H1 (cell line): ENCODE measurements around the gene PID1. TPM values are rescaled to one million over a fixed set of nuclear protein-coding genes. Genes with fewer than 3 reads are reported as not detected.

ENCODE experiments used
- CTCF ChIA-PET: fragments of 300-600 bp; sonication (Branson Sonifier 250); formaldehyde crosslinking; loops from one replicate; lab custom pipeline; 2021; ENCODE audit not compliant: partially characterized antibody; lab: Charles Lee
- POLR2A ChIA-PET: fragments of 300-600 bp; sonication (Branson Sonifier 250); formaldehyde crosslinking; loops from one replicate; lab custom pipeline; 2021; ENCODE audit warnings: inconsistent platforms; ENCODE audit not compliant: partially characterized antibody; lab: Charles Lee
- DNase-seq, 2 experiments: peaks; one replicate each; pipeline versions ENCODE4 v3.0.0 to v3.0.0-alpha.2; 2010 to 2022; ENCODE audit warnings: low spot score in 2 of 2, low read depth in 1 of 2, mixed read lengths in 1 of 2
- FAIRE-seq: peaks from 2 replicates; lab custom pipeline; 2011; peaks lifted over from hg19 to GRCh38; lab: Jason Lieb, UNC
- H2AFZ ChIP-seq: 2 replicates; pipeline ENCODE4 v1.8.1; 2012; ENCODE audit warnings: low read length, inconsistent platforms
- H2AK5ac ChIP-seq: 2 replicates; pipeline ENCODE4 v1.6.1; 2013; ENCODE audit warnings: low read depth, low read length
- H2BK120ac ChIP-seq: replicated peaks from 2 replicates; pipeline ENCODE3; 2013; ENCODE audit warnings: low read depth, low read length, inconsistent platforms
- H2BK12ac ChIP-seq: 2 replicates; pipeline ENCODE4 v1.6.1; 2013; ENCODE audit warnings: low read depth, low read length
- H2BK15ac ChIP-seq: 2 replicates; pipeline ENCODE4 v1.6.1; 2013; ENCODE audit warnings: low read length
- H2BK20ac ChIP-seq: 2 replicates; pipeline ENCODE4 v1.6.1; 2013; ENCODE audit warnings: low read length
- H2BK5ac ChIP-seq: 2 replicates; pipeline ENCODE4 v1.6.1; 2013; ENCODE audit warnings: low read depth, low read length
- H3K14ac ChIP-seq: 2 replicates; pipeline ENCODE4 v1.6.1; 2013; ENCODE audit warnings: inconsistent platforms; ENCODE audit not compliant: insufficient read length
- H3K18ac ChIP-seq: 2 replicates; pipeline ENCODE4 v1.6.1; 2013; ENCODE audit warnings: low read length; ENCODE audit errors: extremely low read depth
- H3K23ac ChIP-seq: 2 replicates; pipeline ENCODE4 v1.6.1; 2013; ENCODE audit warnings: inconsistent platforms; ENCODE audit not compliant: insufficient read length
- H3K23me2 ChIP-seq: 2 replicates; pipeline ENCODE4 v1.6.1; 2013; ENCODE audit warnings: low read depth, low read length
- H3K27ac ChIP-seq: 2 replicates; pipeline ENCODE4 v1.6.1; 2011; ENCODE audit warnings: low read depth, low read length, inconsistent platforms
- H3K27me3 ChIP-seq, 4 experiments: replicated peaks in 1 of 4; 1 replicate in 1 of 4; 2 replicates in 3 of 4; pipeline versions ENCODE4 v1.6.1 to v1.8.1; 2011 to 2013; ENCODE audit warnings: low read length in 3 of 4, mild to moderate bottlenecking in 3 of 4, inconsistent platforms in 2 of 4, mixed read lengths in 2 of 4, moderate library complexity in 1 of 4; ENCODE audit not compliant: control insufficient read depth in 3 of 4, insufficient read depth in 3 of 4; ENCODE audit errors: extremely low read depth in 1 of 4
- H3K36me3 ChIP-seq, 4 experiments: 2 replicates each; pipeline versions ENCODE4 v1.6.1 to v1.8.1; 2011 to 2013; ENCODE audit warnings: mild to moderate bottlenecking in 4 of 4, low read length in 3 of 4, moderate library complexity in 2 of 4, control low read depth in 1 of 4, inconsistent platforms in 1 of 4; ENCODE audit not compliant: insufficient read depth in 4 of 4, control insufficient read depth in 2 of 4
- H3K4ac ChIP-seq: replicated peaks from 2 replicates; pipeline ENCODE3; 2013; ENCODE audit warnings: low read length, low read depth, mixed read lengths, inconsistent platforms; ENCODE audit not compliant: insufficient read length
- H3K4me1 ChIP-seq, 4 experiments: replicated peaks in 1 of 4; 1 replicate in 1 of 4; 2 replicates in 3 of 4; pipeline versions ENCODE4 v1.6.1 to v1.8.1; 2011 to 2013; ENCODE audit warnings: low read length in 3 of 4, inconsistent platforms in 2 of 4, mixed read lengths in 1 of 4; ENCODE audit not compliant: insufficient read depth in 4 of 4, control insufficient read depth in 3 of 4
- H3K4me2 ChIP-seq, 2 experiments: 2 replicates each; pipeline versions ENCODE4 v1.6.1 to v1.8.1; 2011 to 2013; ENCODE audit warnings: low read depth in 2 of 2, low read length in 2 of 2, control low read depth in 1 of 2, inconsistent platforms in 1 of 2, mild to moderate bottlenecking in 1 of 2; ENCODE audit not compliant: insufficient read depth in 1 of 2
- H3K4me3 ChIP-seq, 4 experiments: fragments of 200-600, 300-600 bp in 1 of 4; sonication (generic), shearing (Covaris generic), sonication (Bioruptor Twin) in 1 of 4; 2 replicates each; pipeline versions ENCODE4 v1.5.1 to v1.8.1; 2011 to 2016; ENCODE audit warnings: low read length in 4 of 4, low read depth in 3 of 4, control low read depth in 2 of 4, inconsistent platforms in 2 of 4, mild to moderate bottlenecking in 2 of 4, mixed read lengths in 1 of 4, moderate library complexity in 1 of 4; ENCODE audit not compliant: insufficient read depth in 2 of 4; ENCODE audit errors: extremely low read depth in 1 of 4
- H3K56ac ChIP-seq: replicated peaks from 2 replicates; pipeline ENCODE3; 2013; ENCODE audit warnings: low read depth, mild to moderate bottlenecking, mixed read lengths, low read length, inconsistent platforms; ENCODE audit not compliant: insufficient read length
- H3K79me1 ChIP-seq: 2 replicates; pipeline ENCODE4 v1.6.1; 2013; ENCODE audit warnings: low read depth, low read length, control low read depth
- H3K79me2 ChIP-seq, 2 experiments: 2 replicates each; pipeline versions ENCODE4 v1.6.1 to v1.8.1; 2012 to 2013; ENCODE audit warnings: low read length in 2 of 2, mild to moderate bottlenecking in 2 of 2, inconsistent platforms in 1 of 2; ENCODE audit not compliant: insufficient read depth in 2 of 2, control insufficient read depth in 1 of 2
- H3K9ac ChIP-seq, 4 experiments: replicated peaks in 1 of 4; 1 replicate in 1 of 4; 2 replicates in 3 of 4; pipeline versions ENCODE4 v1.6.1 to v1.8.1; 2011 to 2013; ENCODE audit warnings: low read depth in 3 of 4, low read length in 3 of 4, control low read depth in 2 of 4, mild to moderate bottlenecking in 2 of 4, moderate library complexity in 2 of 4, inconsistent platforms in 1 of 4; ENCODE audit errors: extremely low read depth in 1 of 4
- H3K9me3 ChIP-seq, 2 experiments: 2 replicates each; pipeline versions ENCODE4 v1.6.1 to v1.8.1; 2012 to 2013; ENCODE audit warnings: mild to moderate bottlenecking in 2 of 2, moderate library complexity in 2 of 2, control low read depth in 1 of 2, inconsistent platforms in 1 of 2, low read depth in 1 of 2, low read length in 1 of 2, mixed read lengths in 1 of 2; ENCODE audit not compliant: insufficient read depth in 2 of 2
- H4K20me1 ChIP-seq, 2 experiments: replicated peaks in 1 of 2; 2 replicates each; pipeline versions ENCODE3 to v1.8.1; 2011 to 2013; ENCODE audit warnings: inconsistent platforms in 2 of 2, low read length in 2 of 2, mild to moderate bottlenecking in 1 of 2; ENCODE audit not compliant: insufficient read depth in 2 of 2, control insufficient read depth in 1 of 2
- H4K5ac ChIP-seq: 2 replicates; pipeline ENCODE4 v1.6.1; 2013; ENCODE audit warnings: low read length, low read depth, mixed read lengths, inconsistent platforms; ENCODE audit not compliant: insufficient read length
- H4K8ac ChIP-seq: 2 replicates; pipeline ENCODE4 v1.8.0; 2013; ENCODE audit warnings: mild to moderate bottlenecking, moderate library complexity, low read length, inconsistent platforms; ENCODE audit not compliant: insufficient read depth; ENCODE audit errors: extremely low read depth
- H4K91ac ChIP-seq: replicated peaks from 2 replicates; pipeline ENCODE3; 2013; ENCODE audit warnings: low read length, mixed read lengths, inconsistent platforms; ENCODE audit not compliant: insufficient read length
- CHD1 ChIP-seq: IDR thresholded peaks from 2 replicates; pipeline ENCODE4 v1.6.1; 2012; ENCODE audit warnings: low read depth, low read length, improper control_type of control experiment
- POU5F1 ChIP-seq: IDR thresholded peaks from 2 replicates; pipeline ENCODE4 v1.6.1; 2011; ENCODE audit warnings: low read depth, mild to moderate bottlenecking, low read length, moderate library complexity
- RNF2 ChIP-seq: fragments of 200-900, 300-1000 bp; sonication (generic); IDR thresholded peaks from 2 replicates; pipeline ENCODE4 v1.7.1; 2016; ENCODE audit warnings: borderline replicate concordance, low read depth, mild to moderate bottlenecking, antibody characterized with exemption, low read length; ENCODE audit not compliant: poor library complexity, severe bottlenecking; ENCODE audit errors: missing control alignments
- USF2 ChIP-seq: IDR thresholded peaks from 2 replicates; pipeline ENCODE4 v1.6.1; 2011; ENCODE audit warnings: low read length, improper control_type of control experiment
- WGBS, 2 experiments: shearing (Covaris generic) in 1 of 2; methylation state at CpG; one replicate each; pipeline versions ENCODE4 v1.1.6 to v1.1.7; 2013 to 2015; ENCODE audit warnings: low lambda C conversion rate in 2 of 2, mixed read lengths in 2 of 2, inconsistent platforms in 1 of 2, low coverage in 1 of 2, missing lambda C conversion rate in 1 of 2; ENCODE audit not compliant: insufficient replicate concordance in 2 of 2, insufficient coverage in 1 of 2, insufficient read length in 1 of 2; ENCODE audit errors: extremely low coverage in 1 of 2, missing lambda C conversion rate in 1 of 2; 5-methylcytosine and 5-hydroxymethylcytosine counted together
- polyA plus RNA-seq, 7 experiments: library from polyadenylated mRNA; depleted of rRNA in 3 of 7; stranded (reverse) in 5 of 7; unstranded in 2 of 7; fragments of >200 nt in 5 of 7; fragments of 200-250 nt in 2 of 7; gene quantifications; 1 replicate in 5 of 7; 2 replicates in 1 of 7; 4 replicates in 1 of 7; pipeline versions ENCODE4 v1.2.1 to v1.2.3, GENCODE V29; 2011 to 2013; ENCODE audit warnings: missing spikeins in 2 of 7, mixed read lengths in 2 of 7
- total RNA-seq: library from RNA; stranded (reverse); fragmentation: NEBNext Ultra II Directional; extraction: Animal tissue kit (Norgen Biotek cat#: 25700); gene quantifications from 2 replicates; pipeline ENCODE4 v1.2.1, GENCODE V29; 2021

The PID1 gene
- total and polyA plus RNA-seq, 2 of the 8 experiments (the other 6 are each of a cell fraction or from before 2014, with no cell fraction given) = 1.5 to 3.3 TPM

- H3K4me2 ChIP-seq = no peak overlapping the region
- H3K4me1 ChIP-seq = peaks cover 0 to 2% (median 0%) of the 10 kb centered on the region in 4 experiments; a peak in 2 of 7 replicates
- H3K56ac ChIP-seq = no peak overlapping the region
- no peak for TF ChIP-seq USF2
- no peak for TF ChIP-seq CHD1
- TF ChIP-seq RNF2 = no peak
- no peak for TF ChIP-seq POU5F1
- no peak overlapping the region for H3K4me3 ChIP-seq
- no peaks in the 10 kb centered on the region for H3K9me3 ChIP-seq
- H2AFZ ChIP-seq = no peak overlapping the region
- ChIA-PET POLR2A (no interaction called here), CTCF (interaction anchor here (1.1 kb wide), 1 partner anchor 410 kb away, joined by 3 read pairs; no protein-coding TSS in a partner anchor)
- H4K91ac ChIP-seq = no peak overlapping the region
- no peak overlapping the region for H3K4ac ChIP-seq
- H2BK20ac ChIP-seq = no peak overlapping the region
- no peaks in the 10 kb centered on the region for H4K20me1 ChIP-seq
- no peak for DNase-seq
- no peak overlapping the region for H2BK15ac ChIP-seq
- no peak overlapping the region for H2BK5ac ChIP-seq
- no peak overlapping the region for H3K27ac ChIP-seq
- H2BK12ac ChIP-seq = no peak overlapping the region
- no peaks in the 10 kb centered on the region for H3K27me3 ChIP-seq
- no peak overlapping the region for H3K18ac ChIP-seq
- H4K5ac ChIP-seq = no peak overlapping the region
- no peak for FAIRE-seq
- H2AK5ac ChIP-seq = no peak overlapping the region
- H3K79me2 ChIP-seq = no peaks in the 10 kb centered on the region
- H3K23me2 ChIP-seq = no peaks in the 10 kb centered on the region
- no peak overlapping the region for H3K9ac ChIP-seq
- 76% methylated on average over 6 of the region's 6 CpGs; no CpG with 5 or more reads in 1 of the 2 experiments for WGBS, 2 experiments
- H2BK120ac ChIP-seq = no peak overlapping the region
- H3K14ac ChIP-seq = no peak overlapping the region
- no peak overlapping the region for H3K23ac ChIP-seq
- H3K79me1 ChIP-seq = no peaks in the 10 kb centered on the region
- H4K8ac ChIP-seq = no peak overlapping the region
- no peaks in the 10 kb centered on the region for H3K36me3 ChIP-seq
Observed at GRCh38 chr2:229098801-229099200, 172.3 kb downstream of the PID1 start.
